HG03060 (cell line): ENCODE results near the gene CARM1.

ENCODE experiments used
- ATAC-seq: cut with Tn5 transposase; IDR thresholded peaks from one replicate; pipeline ENCODE4 v1.9.1; 2021; ENCODE audit warnings: low read depth, moderate number of reproducible peaks; ENCODE audit not compliant: unreplicated experiment

CARM1 gene

GRCh38 chr19:10899151-10899653 lies 27.8 kb downstream of the CARM1 start:
- no peak for ATAC-seq

GRCh38 chr19:10907925-10908324 lies 36.6 kb downstream of the CARM1 start:
- ATAC-seq: no peak

GRCh38 chr19:10908380-10908960 lies 37.1 kb downstream of the CARM1 start:
- ATAC-seq: no peak

GRCh38 chr19:10911579-10912363 lies 40.4 kb downstream of the CARM1 start:
- no peak for ATAC-seq

- no peak for ATAC-seq
Measured at GRCh38 chr19:10912619-10913018, 41.3 kb downstream of the CARM1 start.

GRCh38 chr19:10913716-10914340 lies 42.5 kb downstream of the CARM1 start:
- no peak for ATAC-seq

- no peak for ATAC-seq
Measured at GRCh38 chr19:10915130-10916091, 44.1 kb downstream of the CARM1 start.

- no peak for ATAC-seq
Measured at GRCh38 chr19:10916602-10917001, 45.2 kb downstream of the CARM1 start.

GRCh38 chr19:10918359-10918758 lies 47.0 kb downstream of the CARM1 start:
- no peak for ATAC-seq

GRCh38 chr19:10919352-10920287 lies 48.3 kb downstream of the CARM1 start:
- ATAC-seq: no peak

- no peak for ATAC-seq
Measured at GRCh38 chr19:10920288-10920655, 48.9 kb downstream of the CARM1 start.

GRCh38 chr19:10920781-10921180 lies 49.4 kb downstream of the CARM1 start:
- ATAC-seq: no peak

- ATAC-seq: no peak
Measured at GRCh38 chr19:10921199-10921909, 50.0 kb downstream of the CARM1 start.

GRCh38 chr19:10921910-10922637 lies 50.7 kb downstream of the CARM1 start:
- ATAC-seq: no peak

GRCh38 chr19:10922638-10923014 lies 51.3 kb downstream of the CARM1 start:
- no peak for ATAC-seq

- no peak for ATAC-seq
Measured at GRCh38 chr19:10923260-10924112, 52.1 kb downstream of the CARM1 start.

- no peak for ATAC-seq
Measured at GRCh38 chr19:10924597-10924996, 53.2 kb downstream of the CARM1 start.
